ENCODE data around the gene VPS37D. TPM values are rescaled to one million over a fixed set of nuclear protein-coding genes. Genes with fewer than 3 reads are reported as not detected.

VPS37D gene
- total RNA-seq, 1 donor from 2014 or later = 15.4 TPM

- Mint-ChIP-seq H3K27me3 (ENCODE audit: low read depth) (no peaks in the 10 kb centered on the region), H3K4me1 (no peaks in the 10 kb centered on the region), H3K4me3 (no peak overlapping the region), H3K36me3 (peaks cover 38% of the 10 kb centered on the region), H3K27ac (no peak overlapping the region), H3K9me3 (no peaks in the 10 kb centered on the region)
- no peak for TF ChIP-seq CTCF (IDR thresholded peaks at IDR 0.05; ENCODE audit: unreplicated experiment)
- no peak for DNase-seq (ENCODE audit: low spot score in 2 of 2, unreplicated experiment in 2 of 2)
Observed at GRCh38 chr7:73698410-73698809, 30.8 kb downstream of the VPS37D start.

- no peaks in the 10 kb centered on the region for H3K27me3 Mint-ChIP-seq (ENCODE audit: low read depth)
- H3K36me3 Mint-ChIP-seq = peaks cover 35% of the 10 kb centered on the region
- no peak for DNase-seq (ENCODE audit: low spot score in 2 of 2, unreplicated experiment in 2 of 2)
- H3K4me3 Mint-ChIP-seq = no peak overlapping the region
- H3K4me1 Mint-ChIP-seq = no peaks in the 10 kb centered on the region
- no peak overlapping the region for H3K27ac Mint-ChIP-seq
- TF ChIP-seq CTCF (IDR thresholded peaks at IDR 0.05; ENCODE audit: unreplicated experiment) = no peak
- no peaks in the 10 kb centered on the region for H3K9me3 Mint-ChIP-seq
Observed at GRCh38 chr7:73699370-73700068, 31.9 kb downstream of the VPS37D start.

GRCh38 chr7:73700069-73700423 is 32.4 kb downstream of the VPS37D start:
- peaks cover 31% of the 10 kb centered on the region for H3K36me3 Mint-ChIP-seq
- no peaks in the 10 kb centered on the region for H3K9me3 Mint-ChIP-seq
- no peak overlapping the region for H3K27ac Mint-ChIP-seq
- H3K4me3 Mint-ChIP-seq = no peak overlapping the region
- no peaks in the 10 kb centered on the region for H3K27me3 Mint-ChIP-seq (ENCODE audit: low read depth)
- no peak for DNase-seq (ENCODE audit: low spot score in 2 of 2, unreplicated experiment in 2 of 2)
- TF ChIP-seq CTCF (IDR thresholded peaks at IDR 0.05; ENCODE audit: unreplicated experiment) = no peak
- no peaks in the 10 kb centered on the region for H3K4me1 Mint-ChIP-seq

GRCh38 chr7:73700581-73701134 is 33.0 kb downstream of the VPS37D start:
- no peaks in the 10 kb centered on the region for H3K4me1 Mint-ChIP-seq
- TF ChIP-seq CTCF (IDR thresholded peaks at IDR 0.05; ENCODE audit: unreplicated experiment) = no peak
- peaks cover 29% of the 10 kb centered on the region for H3K36me3 Mint-ChIP-seq
- no peaks in the 10 kb centered on the region for H3K27me3 Mint-ChIP-seq (ENCODE audit: low read depth)
- no peak overlapping the region for H3K27ac Mint-ChIP-seq
- H3K4me3 Mint-ChIP-seq = no peak overlapping the region
- H3K9me3 Mint-ChIP-seq = no peaks in the 10 kb centered on the region
- DNase-seq (ENCODE audit: low spot score in 2 of 2, unreplicated experiment in 2 of 2) = no peak

- no peak for DNase-seq (ENCODE audit: low spot score in 2 of 2, unreplicated experiment in 2 of 2)
- H3K9me3 Mint-ChIP-seq = no peaks in the 10 kb centered on the region
- no peaks in the 10 kb centered on the region for H3K4me1 Mint-ChIP-seq
- H3K27ac Mint-ChIP-seq = no peak overlapping the region
- H3K4me3 Mint-ChIP-seq = no peak overlapping the region
- H3K36me3 Mint-ChIP-seq = peaks cover 26% of the 10 kb centered on the region
- H3K27me3 Mint-ChIP-seq (ENCODE audit: low read depth) = no peaks in the 10 kb centered on the region
- peak; percentile 47 for TF ChIP-seq CTCF (IDR thresholded peaks at IDR 0.05; ENCODE audit: unreplicated experiment)
Observed at GRCh38 chr7:73701357-73701995, 33.8 kb downstream of the VPS37D start.
